ACHN (cell line): Measurements from ENCODE around the gene GPRC5A.

ENCODE experiments used
- DNase-seq: peaks from one replicate; pipeline ENCODE4 v3.0.0-alpha.2; 2015
- in situ Hi-C: cut with HindIII; loops from 2 replicates; pipeline ENCODE4 v1.10.0; 2017; ENCODE audit warnings: low sequenced_read_pairs, low pct_ligation_motif_present, low pct_unique_long_range_greater_than_20kb

Gene GPRC5A

GRCh38 chr12:12881151-12881909, 10.0 kb upstream of the GPRC5A start:
- in situ Hi-C loops = no loop called here
- DNase-seq = peak; percentile 73

- in situ Hi-C loops = no loop called here
- no peak for DNase-seq
Observed at GRCh38 chr12:12882288-12882687, 9.1 kb upstream of the GPRC5A start.

- no peak for DNase-seq
- in situ Hi-C loops = no loop called here
Observed at GRCh38 chr12:12883369-12884001, 7.9 kb upstream of the GPRC5A start.

- DNase-seq = no peak
- in situ Hi-C loops = no loop called here
Observed at GRCh38 chr12:12885096-12885792, 6.1 kb upstream of the GPRC5A start.

GRCh38 chr12:12887471-12887870, 3.9 kb upstream of the GPRC5A start:
- in situ Hi-C loops = no loop called here
- no peak for DNase-seq

GRCh38 chr12:12889701-12890100, 1.7 kb upstream of the GPRC5A start:
- DNase-seq = no peak
- in situ Hi-C loops = no loop called here

GRCh38 chr12:12890543-12891079, 751 bp upstream of the GPRC5A start:
- DNase-seq = peak; percentile 88
- in situ Hi-C loops = no loop called here

GRCh38 chr12:12891881-12892355, 556 bp downstream of the GPRC5A start:
- in situ Hi-C loops = no loop called here
- DNase-seq = peak; percentile 46

- in situ Hi-C loops = no loop called here
- DNase-seq = no peak
Observed at GRCh38 chr12:12892681-12893141, 1.3 kb downstream of the GPRC5A start.

GRCh38 chr12:12893438-12893837, 2.1 kb downstream of the GPRC5A start:
- in situ Hi-C loops = no loop called here
- no peak for DNase-seq

GRCh38 chr12:12896260-12896659, 4.9 kb downstream of the GPRC5A start:
- peak; percentile 95 for DNase-seq
- in situ Hi-C loops = no loop called here

- in situ Hi-C loops = no loop called here
- DNase-seq = no peak
Observed at GRCh38 chr12:12897302-12897701, 5.9 kb downstream of the GPRC5A start.

GRCh38 chr12:12898136-12898717, 6.9 kb downstream of the GPRC5A start:
- DNase-seq = no peak
- in situ Hi-C loops = no loop called here

- in situ Hi-C loops = no loop called here
- no peak for DNase-seq
Observed at GRCh38 chr12:12898911-12899511, 7.6 kb downstream of the GPRC5A start.

- in situ Hi-C loops = loop anchor here (25.0 kb wide), 1 partner anchor 313 kb away; no protein-coding TSS in a partner anchor
- DNase-seq = peak; percentile 94
Observed at GRCh38 chr12:12899530-12900380, 8.4 kb downstream of the GPRC5A start.

- DNase-seq = no peak
- in situ Hi-C loops = loop anchor here (25.0 kb wide), 1 partner anchor 312 kb away; no protein-coding TSS in a partner anchor
Observed at GRCh38 chr12:12900786-12901157, 9.4 kb downstream of the GPRC5A start.

- in situ Hi-C loops = loop anchor here (25.0 kb wide), 1 partner anchor 311 kb away; no protein-coding TSS in a partner anchor
Observed at GRCh38 chr12:12901158-12901791, 9.9 kb downstream of the GPRC5A start.

More at GRCh38 chr12:12901158-12901791, 9.9 kb downstream of the GPRC5A start:
- peak; percentile 95 for DNase-seq
